Activated naive CD8-positive, alpha-beta T cell treated with anti-CD3 and anti-CD28 coated beads, Interleukin-2, amount 10 ng/mL, durations not matched to agents 7 days and 5 days (primary cell): Measurements from ENCODE around the gene ATP10A. TPM values are rescaled to one million over a fixed set of nuclear protein-coding genes. Genes with fewer than 3 reads are reported as not detected.

Source experiments
- ATAC-seq: fragments of 150-1000 bp; cut with Tn5 transposase; one replicate; pipeline ENCODE4 v1.10.0; 2021; ENCODE audit warnings: low read depth, moderate library complexity
- POLR2A ChIA-PET: fragments of 350-600 bp; sonication (Branson Sonifier 250); formaldehyde crosslinking; loops from one replicate; lab custom pipeline; 2021; ENCODE audit warnings: antibody characterized with exemption; lab: Charles Lee
- DNase-seq: peaks from one replicate; pipeline ENCODE4 v3.0.0; 2021
- H3K27ac Mint-ChIP-seq: one replicate; pipeline ENCODE4 v1.8.0; 2022; ENCODE audit warnings: mild to moderate bottlenecking, mixed read lengths
- H3K27me3 Mint-ChIP-seq: one replicate; pipeline ENCODE4 v1.8.0; 2022; ENCODE audit warnings: mild to moderate bottlenecking, moderate library complexity, mixed read lengths
- H3K36me3 Mint-ChIP-seq: one replicate; pipeline ENCODE4 v1.8.0; 2021; ENCODE audit warnings: mild to moderate bottlenecking, mixed read lengths
- H3K4me1 Mint-ChIP-seq: one replicate; pipeline ENCODE4 v1.8.0; 2021; ENCODE audit warnings: mixed read lengths
- H3K4me3 Mint-ChIP-seq: one replicate; pipeline ENCODE4 v1.8.0; 2022; ENCODE audit warnings: mild to moderate bottlenecking, moderate library complexity, mixed read lengths
- H3K9me3 Mint-ChIP-seq: one replicate; pipeline ENCODE4 v1.8.0; 2021; ENCODE audit warnings: mixed read lengths
- total RNA-seq, 2 experiments: library from RNA; stranded (reverse); gene quantifications; one replicate each; pipeline ENCODE4 v1.2.3, GENCODE V29; 2021

Gene ATP10A
- total RNA-seq, 2 experiments from 2014 or later: 57.9 to 60.3 TPM

- Mint-ChIP-seq H3K27me3 (no peaks in the 10 kb centered on the region), H3K4me1 (no peaks in the 10 kb centered on the region), H3K27ac (no peak overlapping the region), H3K9me3 (no peaks in the 10 kb centered on the region), H3K4me3 (no peak overlapping the region), H3K36me3 (no peaks in the 10 kb centered on the region)
- ATAC-seq: no peak
- POLR2A ChIA-PET: no interaction called here
- no peak for DNase-seq
These were observed 14.6 kb upstream of the ATP10A start for GRCh38 chr15:25877681-25878080.

DNA sequence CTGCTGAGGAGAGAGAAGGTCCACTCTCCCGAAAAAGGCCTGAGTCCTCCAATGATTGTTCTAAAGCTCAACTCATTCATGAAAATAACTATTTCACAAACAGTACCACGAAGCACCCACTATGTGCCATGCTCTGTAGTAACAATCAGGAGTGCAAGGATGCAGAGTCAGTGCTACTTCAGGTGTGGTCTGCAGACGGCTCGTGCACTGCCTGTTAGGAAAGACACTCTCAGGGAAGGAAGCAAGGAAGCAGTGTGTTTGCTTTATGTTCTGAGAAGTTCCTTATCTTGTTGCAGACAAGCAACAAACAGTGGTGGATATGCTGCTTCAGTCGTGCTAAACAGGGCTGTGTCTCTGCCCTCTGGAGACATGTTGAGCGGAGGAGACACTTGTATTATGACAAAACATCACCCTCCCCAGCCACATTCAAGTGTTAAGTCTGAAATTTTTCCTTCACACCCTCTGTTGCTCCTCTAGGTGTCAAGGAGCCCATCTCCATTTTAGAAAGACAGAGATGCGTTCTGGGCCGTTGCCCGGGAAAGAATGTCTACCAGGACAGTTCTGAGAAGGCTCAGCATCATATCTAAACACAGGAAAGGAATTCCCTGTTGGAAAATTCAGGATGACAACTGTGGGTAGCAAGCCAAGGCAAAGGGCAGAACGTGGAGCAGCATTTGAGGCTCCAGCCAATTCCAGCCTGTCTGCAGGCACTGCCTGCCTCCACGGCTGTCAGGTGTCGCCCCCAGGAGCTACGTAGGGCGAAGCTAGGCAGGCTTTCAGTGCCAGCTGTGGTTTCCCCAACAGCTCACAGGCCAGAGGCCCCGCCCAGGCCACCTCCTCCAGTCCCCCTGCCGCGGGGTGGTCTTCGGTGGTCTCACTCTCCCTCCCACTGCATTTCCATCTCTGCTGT is 13.4 kb upstream of the ATP10A start:
- H3K9me3 Mint-ChIP-seq: no peaks in the 10 kb centered on the region
- no peak overlapping the region for H3K4me3 Mint-ChIP-seq
- DNase-seq (no peak), ATAC-seq (no peak)
- H3K36me3 Mint-ChIP-seq: no peaks in the 10 kb centered on the region
- POLR2A ChIA-PET: no interaction called here
- no peaks in the 10 kb centered on the region for H3K27me3 Mint-ChIP-seq
- no peak overlapping the region for H3K27ac Mint-ChIP-seq
- no peaks in the 10 kb centered on the region for H3K4me1 Mint-ChIP-seq

DNA sequence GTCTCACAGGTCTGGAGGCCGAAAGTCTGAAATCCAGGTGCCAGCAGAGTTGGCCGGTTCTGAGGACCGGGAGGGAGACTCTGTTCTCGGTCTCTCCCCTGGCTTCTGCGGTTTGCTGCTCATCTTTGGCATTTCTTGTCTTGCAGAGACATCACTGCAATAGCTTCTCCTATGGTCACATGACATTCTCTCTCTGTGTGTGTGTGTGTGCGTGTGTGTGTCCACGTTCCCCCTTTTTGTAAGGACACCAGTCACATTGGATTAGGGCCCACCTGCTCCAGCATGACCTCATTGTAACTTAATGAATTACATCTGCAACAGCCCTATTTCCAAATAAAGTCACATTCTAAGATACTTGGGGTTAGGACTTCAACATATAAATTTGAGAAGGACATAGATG is 12.4 kb upstream of the ATP10A start:
- Mint-ChIP-seq H3K4me1 (no peaks in the 10 kb centered on the region), H3K4me3 (no peak overlapping the region), H3K27ac (no peak overlapping the region), H3K27me3 (no peaks in the 10 kb centered on the region), H3K9me3 (no peaks in the 10 kb centered on the region), H3K36me3 (no peaks in the 10 kb centered on the region)
- no peak for ATAC-seq
- POLR2A ChIA-PET: no interaction called here
- DNase-seq: no peak

GRCh38 chr15:25874379-25874778 is 11.3 kb upstream of the ATP10A start:
- no peaks in the 10 kb centered on the region for H3K27me3 Mint-ChIP-seq
- no peaks in the 10 kb centered on the region for H3K9me3 Mint-ChIP-seq
- no peak overlapping the region for H3K4me3 Mint-ChIP-seq
- H3K36me3 Mint-ChIP-seq: no peaks in the 10 kb centered on the region
- DNase-seq (no peak), ATAC-seq (no peak)
- POLR2A ChIA-PET: no interaction called here
- peaks cover 5% of the 10 kb centered on the region for H3K4me1 Mint-ChIP-seq
- H3K27ac Mint-ChIP-seq: no peak overlapping the region

DNA sequence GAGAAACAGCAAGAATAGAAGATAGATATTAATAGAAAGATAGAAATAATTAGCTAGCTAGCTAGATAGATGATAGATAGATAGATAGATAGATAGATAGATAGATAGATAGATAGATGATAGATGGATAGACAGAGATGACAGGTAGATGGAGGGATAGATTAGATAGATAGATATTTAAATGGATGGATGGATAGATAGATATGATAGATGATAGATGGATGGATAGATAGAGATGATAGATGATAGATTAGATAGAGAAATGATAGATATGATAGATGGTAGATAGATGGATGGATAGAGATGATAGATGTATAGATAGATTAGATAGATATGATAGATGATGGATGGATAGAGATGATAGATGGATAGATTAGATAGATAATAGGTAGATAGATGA is 8.3 kb upstream of the ATP10A start:
- POLR2A ChIA-PET: no interaction called here
- Mint-ChIP-seq H3K4me3 (no peak overlapping the region), H3K4me1 (peaks cover 8% of the 10 kb centered on the region), H3K9me3 (no peaks in the 10 kb centered on the region), H3K27ac (no peak overlapping the region), H3K27me3 (peaks cover 4% of the 10 kb centered on the region), H3K36me3 (no peaks in the 10 kb centered on the region)
- ATAC-seq (no peak), DNase-seq (no peak)

GRCh38 chr15:25870938-25871337 is 7.8 kb upstream of the ATP10A start:
- POLR2A ChIA-PET: no interaction called here
- peaks cover 9% of the 10 kb centered on the region for H3K4me1 Mint-ChIP-seq
- no peak overlapping the region for H3K4me3 Mint-ChIP-seq
- ATAC-seq (no peak), DNase-seq (no peak)
- H3K36me3 Mint-ChIP-seq: no peaks in the 10 kb centered on the region
- no peak overlapping the region for H3K27ac Mint-ChIP-seq
- no peaks in the 10 kb centered on the region for H3K9me3 Mint-ChIP-seq
- H3K27me3 Mint-ChIP-seq: peaks cover 4% of the 10 kb centered on the region

GRCh38 chr15:25869701-25870100 is 6.6 kb upstream of the ATP10A start:
- H3K27ac Mint-ChIP-seq: no peak overlapping the region

DNA sequence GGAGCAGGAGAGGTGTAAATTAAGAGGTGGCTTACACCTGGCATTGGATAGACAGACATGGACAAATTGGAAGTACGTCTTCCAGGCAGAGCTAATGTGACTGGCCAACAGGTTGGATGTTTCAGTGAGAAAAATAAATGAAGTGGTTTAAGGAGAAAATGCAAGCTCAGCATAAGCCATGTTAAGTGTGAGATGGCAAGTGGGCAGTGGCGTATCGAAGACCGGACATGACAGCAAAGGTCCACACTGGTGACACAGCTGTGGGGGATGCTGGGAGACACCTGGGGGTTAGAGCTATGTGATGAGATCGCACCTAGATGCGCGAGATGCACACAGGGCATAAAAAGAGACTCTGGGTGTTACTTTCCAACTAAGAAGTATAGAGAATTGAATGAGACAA is 3.7 kb upstream of the ATP10A start:
- peaks cover 16% of the 10 kb centered on the region for H3K4me1 Mint-ChIP-seq
- H3K9me3 Mint-ChIP-seq: no peaks in the 10 kb centered on the region
- peaks cover 4% of the 10 kb centered on the region for H3K27me3 Mint-ChIP-seq
- DNase-seq: no peak
- POLR2A ChIA-PET: no interaction called here
- H3K27ac Mint-ChIP-seq: no peak overlapping the region
- ATAC-seq: no peak
- no peak overlapping the region for H3K4me3 Mint-ChIP-seq
- H3K36me3 Mint-ChIP-seq: no peaks in the 10 kb centered on the region

More at GRCh38 chr15:25869701-25870100, 6.6 kb upstream of the ATP10A start:
- no peak for ATAC-seq
- no peak for DNase-seq
- POLR2A ChIA-PET: no interaction called here
- Mint-ChIP-seq H3K4me3 (no peak overlapping the region), H3K36me3 (no peaks in the 10 kb centered on the region), H3K9me3 (no peaks in the 10 kb centered on the region), H3K4me1 (peaks cover 9% of the 10 kb centered on the region), H3K27me3 (peaks cover 4% of the 10 kb centered on the region)

DNA sequence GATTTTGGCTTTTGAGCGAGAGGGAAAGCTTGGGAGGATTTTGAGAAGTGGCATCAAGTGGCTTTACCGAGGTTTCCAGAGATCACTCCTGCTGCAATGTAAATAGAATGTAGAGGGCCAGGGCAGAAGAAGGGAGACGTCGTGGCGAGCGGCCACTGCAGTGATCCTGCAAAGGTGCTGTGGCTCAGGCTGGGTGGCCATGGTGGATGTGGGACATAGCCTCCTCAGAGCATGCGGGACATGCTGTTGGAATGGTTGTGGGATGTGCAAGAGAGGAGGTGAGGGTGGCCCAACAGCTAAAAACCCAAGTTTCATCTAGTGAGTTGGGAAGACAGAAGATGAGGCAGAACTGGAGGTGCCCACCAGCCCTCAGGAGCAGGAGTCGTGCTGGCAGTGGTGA is 3.1 kb upstream of the ATP10A start:
- Mint-ChIP-seq H3K27me3 (peaks cover 4% of the 10 kb centered on the region), H3K4me3 (no peak overlapping the region), H3K9me3 (no peaks in the 10 kb centered on the region), H3K27ac (no peak overlapping the region), H3K36me3 (peaks cover 5% of the 10 kb centered on the region), H3K4me1 (peaks cover 16% of the 10 kb centered on the region)
- POLR2A ChIA-PET: no interaction called here
- no peak for DNase-seq
- no peak for ATAC-seq

DNA sequence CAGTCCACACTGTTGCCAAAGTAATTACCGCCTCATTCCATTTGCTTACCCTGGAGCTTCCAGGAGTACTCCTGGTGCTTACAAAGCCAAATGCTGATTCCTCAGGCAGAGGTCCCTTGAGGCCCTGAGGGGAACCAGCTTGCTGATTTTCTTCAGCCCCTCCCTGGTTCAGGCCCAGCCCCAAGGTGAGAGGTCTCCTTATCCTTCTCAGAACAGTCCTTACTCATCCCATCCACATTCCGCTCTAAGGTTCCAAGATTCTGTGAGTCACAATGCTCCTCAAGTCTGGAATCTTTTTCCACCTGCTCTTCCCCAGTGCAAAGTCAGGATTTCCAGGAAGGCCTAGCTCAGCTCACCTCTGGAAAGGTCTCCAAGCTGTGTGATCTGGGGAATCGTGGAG is 1.8 kb upstream of the ATP10A start:
- H3K27me3 Mint-ChIP-seq: peaks cover 4% of the 10 kb centered on the region
- H3K4me3 Mint-ChIP-seq: peak overlapping the region; percentile 19
- H3K27ac Mint-ChIP-seq: no peak overlapping the region
- H3K9me3 Mint-ChIP-seq: no peaks in the 10 kb centered on the region
- no peak for ATAC-seq
- peaks cover 23% of the 10 kb centered on the region for H3K4me1 Mint-ChIP-seq
- POLR2A ChIA-PET: interaction anchor here (0.6 to 0.8 kb wide), 2 partner anchors 12 to 19 kb away, joined by 3 read pairs; no protein-coding TSS in a partner anchor
- peaks cover 16% of the 10 kb centered on the region for H3K36me3 Mint-ChIP-seq
- DNase-seq: no peak

DNA sequence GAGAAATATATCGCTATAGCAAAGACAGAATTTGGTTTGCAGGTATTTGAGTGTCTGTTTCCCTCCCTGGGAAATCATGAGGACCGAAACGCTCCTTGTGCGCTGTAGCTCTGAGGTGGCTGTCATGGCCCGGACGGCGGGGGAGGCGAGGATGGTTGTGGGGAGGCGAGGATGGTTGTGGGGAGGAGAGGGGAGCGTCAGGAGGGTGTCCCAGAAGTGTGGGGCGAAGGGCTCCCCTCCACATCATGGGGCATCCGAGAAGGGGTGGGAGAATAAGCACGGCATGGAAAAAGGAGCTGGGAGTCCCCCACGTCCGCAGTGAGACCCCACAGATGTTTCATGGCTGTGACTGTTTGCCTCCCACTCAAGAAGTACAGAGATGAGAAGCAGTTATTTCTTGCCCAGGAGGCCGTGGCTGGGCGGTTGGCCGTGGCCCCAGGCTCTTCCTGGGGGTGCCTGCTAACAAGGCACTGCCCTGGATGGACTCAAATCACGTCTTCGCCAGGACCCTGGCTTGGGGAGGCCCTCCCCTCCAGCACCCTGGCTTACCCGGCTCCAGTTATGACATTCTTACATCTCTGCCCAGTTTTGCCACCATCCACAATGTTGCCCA is 947 bp upstream of the ATP10A start:
- H3K9me3 Mint-ChIP-seq: no peaks in the 10 kb centered on the region
- H3K27ac Mint-ChIP-seq: peak overlapping the region; percentile 89
- ATAC-seq (no peak), DNase-seq (no peak)
- POLR2A ChIA-PET: interaction anchor here (0.7 to 6.4 kb wide), 3 partner anchors 11 to 52 kb away, joined by 5 to 79 read pairs (median 30); no protein-coding TSS in a partner anchor
- H3K27me3 Mint-ChIP-seq: peaks cover 4% of the 10 kb centered on the region
- peak overlapping the region; percentile 88 for H3K4me3 Mint-ChIP-seq
- H3K36me3 Mint-ChIP-seq: peaks cover 18% of the 10 kb centered on the region
- H3K4me1 Mint-ChIP-seq: peaks cover 23% of the 10 kb centered on the region

GRCh38 chr15:25862472-25863110 is 536 bp downstream of the ATP10A start:
- H3K27ac Mint-ChIP-seq: peak overlapping the region; percentile 94
- ATAC-seq (peak; percentile 33), DNase-seq (peak; percentile 71)
- peaks cover 27% of the 10 kb centered on the region for H3K36me3 Mint-ChIP-seq
- H3K27me3 Mint-ChIP-seq: no peaks in the 10 kb centered on the region
- H3K9me3 Mint-ChIP-seq: no peaks in the 10 kb centered on the region
- peak overlapping the region; percentile 97 for H3K4me3 Mint-ChIP-seq
- H3K4me1 Mint-ChIP-seq: peaks cover 34% of the 10 kb centered on the region
- POLR2A ChIA-PET: interaction anchor here (1.0 to 6.4 kb wide), 6 partner anchors 9 to 71 kb away, joined by 3 to 79 read pairs (median 12); no protein-coding TSS in a partner anchor

DNA sequence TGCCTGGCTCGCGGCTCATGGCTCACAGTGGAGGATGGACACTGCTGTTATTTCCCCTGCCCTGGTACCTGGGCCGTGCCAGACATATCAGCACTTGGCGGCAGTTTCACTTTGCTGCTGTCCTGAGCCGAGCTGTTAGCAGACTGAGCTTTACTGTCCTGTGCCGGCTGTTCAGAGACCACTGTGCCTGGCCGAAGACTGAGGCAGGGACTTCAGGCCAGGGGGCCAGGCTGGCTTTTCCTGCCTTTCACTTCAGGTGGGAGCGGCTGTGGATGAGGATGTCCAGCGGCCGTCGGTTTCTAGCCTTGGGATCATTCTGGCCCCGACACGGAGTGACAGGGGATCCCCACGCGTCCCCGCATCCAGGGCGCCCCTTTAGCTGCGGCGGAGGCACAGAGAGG is 1.1 kb downstream of the ATP10A start:
- Mint-ChIP-seq H3K4me1 (peaks cover 36% of the 10 kb centered on the region), H3K9me3 (no peaks in the 10 kb centered on the region), H3K4me3 (peak overlapping the region; percentile 97), H3K27me3 (no peaks in the 10 kb centered on the region), H3K27ac (peak overlapping the region; percentile 94), H3K36me3 (peaks cover 32% of the 10 kb centered on the region)
- DNase-seq (no peak), ATAC-seq (peak; percentile 16)
- POLR2A ChIA-PET: interaction anchor here (1.3 to 6.4 kb wide), 6 partner anchors 9 to 78 kb away, joined by 3 to 79 read pairs (median 12); no protein-coding TSS in a partner anchor
